ENCODE results near the gene ZER1.
"Not testable (repeated sequence)": the region's sequence is repeated elsewhere in the genome, so short reads cannot be mapped to it uniquely, and the experiment has no call there.

Gene ZER1

DNA sequence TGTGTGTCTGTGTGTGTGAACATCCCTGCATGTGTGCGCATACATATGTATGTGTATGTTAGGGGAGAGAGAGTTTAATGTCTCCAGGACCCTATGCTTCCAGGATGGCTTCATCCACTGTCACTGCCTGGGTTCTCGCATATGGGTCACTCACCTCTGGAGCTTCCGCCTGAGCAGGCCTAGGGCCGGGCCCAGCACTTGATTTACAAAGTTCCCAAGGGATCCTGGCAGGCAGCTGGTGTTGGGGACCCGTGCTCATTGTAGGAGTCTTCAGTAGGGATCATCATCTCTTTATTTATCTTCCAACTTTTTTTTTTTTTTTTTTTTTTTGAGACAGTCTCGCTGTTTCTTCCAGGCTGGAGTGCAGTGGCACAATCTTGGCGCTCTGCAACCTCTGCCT, 28.3 kb upstream of the ZER1 start:
- no peak overlapping the region for H3K27ac ChIP-seq
- no peak for TF ChIP-seq ZFX (IDR thresholded peaks at IDR 0.05; ENCODE audit: borderline replicate concordance)
- TF ChIP-seq, protein P1, sequence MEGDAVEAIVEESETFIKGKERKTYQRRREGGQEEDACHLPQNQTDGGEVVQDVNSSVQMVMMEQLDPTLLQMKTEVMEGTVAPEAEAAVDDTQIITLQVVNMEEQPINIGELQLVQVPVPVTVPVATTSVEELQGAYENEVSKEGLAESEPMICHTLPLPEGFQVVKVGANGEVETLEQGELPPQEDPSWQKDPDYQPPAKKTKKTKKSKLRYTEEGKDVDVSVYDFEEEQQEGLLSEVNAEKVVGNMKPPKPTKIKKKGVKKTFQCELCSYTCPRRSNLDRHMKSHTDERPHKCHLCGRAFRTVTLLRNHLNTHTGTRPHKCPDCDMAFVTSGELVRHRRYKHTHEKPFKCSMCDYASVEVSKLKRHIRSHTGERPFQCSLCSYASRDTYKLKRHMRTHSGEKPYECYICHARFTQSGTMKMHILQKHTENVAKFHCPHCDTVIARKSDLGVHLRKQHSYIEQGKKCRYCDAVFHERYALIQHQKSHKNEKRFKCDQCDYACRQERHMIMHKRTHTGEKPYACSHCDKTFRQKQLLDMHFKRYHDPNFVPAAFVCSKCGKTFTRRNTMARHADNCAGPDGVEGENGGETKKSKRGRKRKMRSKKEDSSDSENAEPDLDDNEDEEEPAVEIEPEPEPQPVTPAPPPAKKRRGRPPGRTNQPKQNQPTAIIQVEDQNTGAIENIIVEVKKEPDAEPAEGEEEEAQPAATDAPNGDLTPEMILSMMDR (IDR thresholded peaks at IDR 0.05) = no peak

DNA sequence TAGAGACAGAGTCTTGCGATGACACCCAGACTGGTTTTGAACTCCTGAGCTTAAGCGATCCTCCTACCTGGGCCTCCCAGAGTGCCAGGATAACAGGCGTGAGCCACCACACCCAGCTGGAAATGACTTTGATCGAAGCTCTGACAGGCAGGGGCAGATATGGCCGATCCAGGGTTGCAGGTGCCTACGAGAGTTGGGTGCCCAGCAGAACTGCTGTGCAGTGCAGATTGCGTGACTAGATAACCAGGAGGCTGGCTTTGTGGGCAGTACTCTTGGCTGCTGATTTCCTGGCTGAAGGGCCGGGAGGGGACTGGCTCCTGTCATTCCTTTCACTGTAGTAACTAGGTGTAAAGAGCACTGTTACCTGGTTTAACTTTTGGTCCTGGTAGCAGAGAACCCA, 27.2 kb upstream of the ZER1 start:
- no peak overlapping the region for H3K27ac ChIP-seq

GRCh38 chr9:128794961-128795360, 23.2 kb upstream of the ZER1 start:
- H3K27ac ChIP-seq = not testable (repeated sequence)

More for the DNA sequence above, 27.2 kb upstream of the ZER1 start:
- TF ChIP-seq ZFX (IDR thresholded peaks at IDR 0.05; ENCODE audit: borderline replicate concordance) = no peak
- TF ChIP-seq, protein P1 (IDR thresholded peaks at IDR 0.05) = no peak

DNA sequence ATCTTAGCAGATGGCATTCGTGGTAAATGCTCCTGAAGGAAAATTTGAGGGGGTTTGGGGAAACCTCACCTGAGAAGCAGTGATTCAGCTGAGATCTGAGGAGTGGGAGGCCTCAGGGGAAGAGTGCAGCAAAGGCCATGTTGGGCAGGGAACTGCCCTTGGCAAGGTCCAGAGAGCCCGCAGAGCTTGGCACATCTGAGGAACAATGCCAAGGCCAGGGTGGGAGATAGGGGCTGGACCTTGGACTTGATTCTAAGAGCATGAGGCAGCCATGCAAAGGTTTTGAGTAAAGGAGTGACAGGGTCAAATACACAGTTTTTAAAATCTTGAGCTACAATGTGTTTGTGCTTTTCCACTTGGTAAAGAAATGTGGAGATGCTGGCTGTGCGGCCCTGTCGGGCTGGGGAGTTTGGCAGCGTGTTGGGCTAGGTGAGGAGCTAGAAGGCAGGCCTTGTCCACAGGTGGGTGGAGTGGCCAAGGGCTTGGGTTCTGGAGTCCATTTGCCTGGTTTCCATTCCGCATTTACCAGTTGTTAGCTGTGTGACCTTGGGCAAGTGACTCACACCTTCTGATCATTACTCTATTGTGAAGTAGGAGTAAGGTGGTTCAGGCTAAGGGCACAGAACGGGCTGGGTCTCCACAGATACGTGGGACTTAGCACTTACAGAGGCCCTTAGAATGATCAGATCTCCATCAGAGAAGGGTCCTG, 21.4 kb upstream of the ZER1 start:
- TF ChIP-seq, protein P1 (IDR thresholded peaks at IDR 0.05) = no peak
- H3K27ac ChIP-seq = no peak overlapping the region

- TF ChIP-seq, protein P1 (IDR thresholded peaks at IDR 0.05) = no peak
- no peak for TF ChIP-seq ZFX (IDR thresholded peaks at IDR 0.05; ENCODE audit: borderline replicate concordance)
- H3K27ac ChIP-seq = no peak overlapping the region
Observed at GRCh38 chr9:128792134-128792533, 20.4 kb upstream of the ZER1 start.

DNA sequence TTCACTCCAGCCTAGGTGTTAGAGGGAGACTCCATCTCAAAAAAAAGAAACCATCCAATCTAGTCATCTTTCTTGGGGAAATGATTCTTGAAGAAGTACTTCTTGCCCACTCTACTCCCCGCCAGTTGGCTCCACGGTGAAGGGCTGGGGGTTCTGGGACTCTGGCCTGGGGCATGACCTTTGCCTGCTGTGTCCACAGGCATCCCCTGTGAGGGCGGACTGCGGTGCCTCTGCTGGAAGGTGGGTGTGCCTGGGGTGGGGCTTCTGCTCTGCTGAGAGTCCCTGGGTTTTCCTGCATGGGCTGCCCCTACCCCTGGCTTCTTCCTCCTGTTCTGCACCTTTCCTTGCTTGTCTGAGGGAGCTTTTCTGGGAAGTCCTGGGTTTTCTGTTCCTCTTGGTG, 18.8 kb upstream of the ZER1 start:
- no peak for TF ChIP-seq ZFX (IDR thresholded peaks at IDR 0.05; ENCODE audit: borderline replicate concordance)
- TF ChIP-seq, protein P1 (IDR thresholded peaks at IDR 0.05) = no peak
- H3K27ac ChIP-seq = no peak overlapping the region

DNA sequence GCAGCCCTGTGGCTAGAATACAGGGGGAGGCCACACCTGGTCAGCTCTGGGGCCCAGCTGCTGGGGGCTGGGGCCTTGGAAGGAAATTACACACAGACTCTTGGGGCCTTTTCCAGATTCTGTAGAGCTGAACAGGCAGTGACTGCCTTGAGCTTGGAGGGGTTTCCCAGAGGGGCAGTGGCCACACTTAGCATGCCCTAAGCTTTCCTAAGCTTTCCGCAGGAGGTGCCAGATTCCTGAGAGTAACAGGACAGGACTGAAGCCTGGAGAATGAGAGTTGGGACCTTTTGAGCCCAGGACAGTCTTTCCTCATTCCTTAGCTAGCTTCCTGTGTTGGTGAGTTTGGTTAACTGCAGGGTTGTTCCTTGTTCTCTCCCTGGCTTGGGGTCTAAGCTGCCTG, 16.7 kb upstream of the ZER1 start:
- H3K27ac ChIP-seq = no peak overlapping the region; the same call in 1 of the 2 replicates

More for the DNA sequence above, 16.7 kb upstream of the ZER1 start:
- TF ChIP-seq, protein P1 (IDR thresholded peaks at IDR 0.05) = no peak
- no peak for TF ChIP-seq ZFX (IDR thresholded peaks at IDR 0.05; ENCODE audit: borderline replicate concordance)
